Measurements from ENCODE around the gene FAM78A.

Gene FAM78A

DNA sequence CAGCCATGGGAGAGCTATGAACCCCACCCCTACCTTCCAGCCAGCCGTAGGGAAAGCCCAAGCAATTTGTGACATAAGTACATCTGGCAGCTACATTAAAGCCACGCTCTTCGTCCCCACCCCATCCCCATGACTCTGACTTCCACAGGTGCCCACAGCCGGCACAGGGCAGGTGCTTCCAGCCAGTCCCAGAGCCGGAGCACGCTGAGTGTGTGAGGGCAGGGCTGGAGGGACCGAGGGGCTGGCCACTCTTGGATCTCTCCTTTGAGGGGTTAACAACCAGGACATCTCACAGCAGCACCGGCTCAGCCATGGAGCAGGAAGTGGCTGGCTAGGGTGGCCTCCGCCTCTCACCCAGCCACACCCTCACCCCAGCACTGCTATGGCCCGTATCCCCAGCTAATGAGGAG lies 2.4 kb upstream of the FAM78A start (continued):
- TF ChIP-seq, protein P1, sequence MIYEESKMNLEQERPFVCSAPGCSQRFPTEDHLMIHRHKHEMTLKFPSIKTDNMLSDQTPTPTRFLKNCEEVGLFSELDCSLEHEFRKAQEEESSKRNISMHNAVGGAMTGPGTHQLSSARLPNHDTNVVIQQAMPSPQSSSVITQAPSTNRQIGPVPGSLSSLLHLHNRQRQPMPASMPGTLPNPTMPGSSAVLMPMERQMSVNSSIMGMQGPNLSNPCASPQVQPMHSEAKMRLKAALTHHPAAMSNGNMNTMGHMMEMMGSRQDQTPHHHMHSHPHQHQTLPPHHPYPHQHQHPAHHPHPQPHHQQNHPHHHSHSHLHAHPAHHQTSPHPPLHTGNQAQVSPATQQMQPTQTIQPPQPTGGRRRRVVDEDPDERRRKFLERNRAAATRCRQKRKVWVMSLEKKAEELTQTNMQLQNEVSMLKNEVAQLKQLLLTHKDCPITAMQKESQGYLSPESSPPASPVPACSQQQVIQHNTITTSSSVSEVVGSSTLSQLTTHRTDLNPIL (CRISPR knock-in tag; IDR thresholded peaks at IDR 0.05; ENCODE audit: low read depth), result no peak
- TF ChIP-seq TSHZ2 (CRISPR knock-in tag; IDR thresholded peaks at IDR 0.05), result no peak
- TF ChIP-seq RARB (CRISPR knock-in tag; IDR thresholded peaks at IDR 0.05), result no peak

DNA sequence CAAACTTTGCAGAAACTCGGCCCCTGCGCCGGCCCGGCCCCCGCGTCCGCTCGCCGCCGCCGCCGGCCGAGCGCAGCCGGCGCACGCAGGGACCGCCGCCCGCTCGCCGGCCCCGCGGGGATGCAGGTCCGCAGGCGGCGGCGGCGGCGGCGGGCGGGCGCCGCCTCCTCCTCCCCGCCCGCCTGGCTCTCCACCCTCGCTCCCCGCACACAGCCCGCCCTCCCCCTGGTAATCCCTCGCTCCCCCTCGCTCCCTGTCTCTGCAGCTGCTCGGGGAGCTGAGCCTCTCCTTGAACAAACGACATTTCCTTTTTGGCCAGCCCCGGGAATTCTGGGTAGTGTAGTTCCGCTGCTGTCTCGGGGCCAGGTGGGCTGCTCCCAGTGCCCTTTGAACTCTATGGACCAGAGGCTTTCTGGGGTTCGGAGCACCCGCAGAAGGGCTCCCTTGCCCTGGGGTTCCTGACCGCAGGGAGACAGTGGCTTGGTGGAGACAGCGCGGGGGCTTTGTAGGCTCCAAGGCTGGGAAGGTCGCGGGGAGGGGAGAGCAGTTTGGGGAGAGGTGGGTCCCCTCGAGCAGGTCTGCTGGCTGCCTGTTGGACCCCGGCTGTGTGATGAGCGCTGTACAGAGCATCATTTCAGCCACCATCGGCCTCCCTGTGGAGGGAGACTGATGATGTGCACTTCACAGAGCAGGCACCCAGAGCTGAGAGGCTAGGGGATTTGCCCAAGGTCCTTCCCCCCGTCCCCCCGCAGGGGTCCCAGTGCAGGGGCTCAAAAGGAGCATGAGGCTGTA lies 1.8 kb upstream of the FAM78A start:
- TF ChIP-seq GLIS3 (CRISPR knock-in tag; IDR thresholded peaks at IDR 0.05), result no peak
- no peak for TF ChIP-seq ZC3H10 (CRISPR knock-in tag; IDR thresholded peaks at IDR 0.05)
- no peak for TF ChIP-seq TSHZ2 (CRISPR knock-in tag; IDR thresholded peaks at IDR 0.05)
- TF ChIP-seq SNAI2 (CRISPR knock-in tag; IDR thresholded peaks at IDR 0.05), result no peak
- TF ChIP-seq ZNF8 (CRISPR knock-in tag; IDR thresholded peaks at IDR 0.05), result no peak
- no peak for TF ChIP-seq ZFP30 (CRISPR knock-in tag; IDR thresholded peaks at IDR 0.05)
- peak; percentile 79; the same call in 1 of the 2 replicates for TF ChIP-seq PPARA (CRISPR knock-in tag; IDR thresholded peaks at IDR 0.05; ENCODE audit: borderline replicate concordance)
- TF ChIP-seq ARNTL (CRISPR knock-in tag; IDR thresholded peaks at IDR 0.05; ENCODE audit: borderline replicate concordance, low read depth), result no peak
- no peak for TF ChIP-seq TOX (CRISPR knock-in tag; IDR thresholded peaks at IDR 0.05; ENCODE audit: borderline replicate concordance)
- ATAC-seq, result peak; percentile 94

GRCh38 chr9:131277287-131277909 lies 1.1 kb upstream of the FAM78A start:
- no peak; the same call in 2 of the 3 replicates for ATAC-seq
- TF ChIP-seq ZFP30 (CRISPR knock-in tag; IDR thresholded peaks at IDR 0.05) (no peak), RARB (CRISPR knock-in tag; IDR thresholded peaks at IDR 0.05) (no peak), POU6F1 (CRISPR knock-in tag; IDR thresholded peaks at IDR 0.05; ENCODE audit: borderline replicate concordance, low read depth) (no peak), ISL1 (CRISPR knock-in tag; IDR thresholded peaks at IDR 0.05) (no peak), TOX (CRISPR knock-in tag; IDR thresholded peaks at IDR 0.05; ENCODE audit: borderline replicate concordance) (no peak), ZNF8 (CRISPR knock-in tag; IDR thresholded peaks at IDR 0.05) (no peak), ZC3H10 (CRISPR knock-in tag; IDR thresholded peaks at IDR 0.05) (no peak), OSR1 (CRISPR knock-in tag; IDR thresholded peaks at IDR 0.05) (no peak), TSHZ2 (CRISPR knock-in tag; IDR thresholded peaks at IDR 0.05) (no peak), PPARA (CRISPR knock-in tag; IDR thresholded peaks at IDR 0.05; ENCODE audit: borderline replicate concordance) (no peak), ESRRG (CRISPR knock-in tag; IDR thresholded peaks at IDR 0.05) (no peak), ZFP3 (CRISPR knock-in tag; IDR thresholded peaks at IDR 0.05) (no peak), ARNTL (CRISPR knock-in tag; IDR thresholded peaks at IDR 0.05; ENCODE audit: borderline replicate concordance, low read depth) (no peak)
- TF ChIP-seq, protein P1 (CRISPR knock-in tag; IDR thresholded peaks at IDR 0.05; ENCODE audit: low read depth), result no peak

All from SK-N-SH treated with all-trans-retinoic acid at 6 μM for 48 hours (cell line).